MV-4-11 (cell line): ENCODE measurements around the gene POTEB.
"Not testable (repeated sequence)": the region's sequence is repeated elsewhere in the genome, so short reads cannot be mapped to it uniquely, and the experiment has no call there.

Experiments
- DNase-seq: peaks from one replicate; lab custom pipeline; 2025; lab: John Stamatoyannopoulos, UW

Gene POTEB

DNA sequence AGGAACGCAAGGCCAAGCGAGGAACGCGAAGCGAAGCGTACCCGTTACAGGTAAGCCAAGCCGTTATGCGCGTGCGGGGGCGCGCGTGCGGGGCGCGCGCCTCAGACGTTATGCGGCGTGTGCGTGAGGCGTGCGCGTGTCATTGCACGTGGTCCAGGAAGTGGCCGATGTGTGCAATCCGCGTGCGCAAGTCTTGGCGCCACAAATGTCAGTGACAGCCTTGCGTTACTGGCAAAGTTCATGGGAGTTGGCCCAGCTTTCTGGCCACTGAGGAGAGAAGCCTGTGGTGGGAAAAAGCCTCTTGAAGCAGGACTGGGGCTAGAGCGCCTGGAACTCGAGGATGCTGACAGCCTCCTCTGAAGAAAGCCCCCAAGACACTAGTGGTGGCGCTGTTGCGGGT, at the start of gene POTEB:
Gene POTEB (minus strand): TSS at position 101 of the 400 bp plus-strand sequence. CDS start 489 bp downstream, outside the sequence.
- DNase-seq, result not testable (repeated sequence)

DNA sequence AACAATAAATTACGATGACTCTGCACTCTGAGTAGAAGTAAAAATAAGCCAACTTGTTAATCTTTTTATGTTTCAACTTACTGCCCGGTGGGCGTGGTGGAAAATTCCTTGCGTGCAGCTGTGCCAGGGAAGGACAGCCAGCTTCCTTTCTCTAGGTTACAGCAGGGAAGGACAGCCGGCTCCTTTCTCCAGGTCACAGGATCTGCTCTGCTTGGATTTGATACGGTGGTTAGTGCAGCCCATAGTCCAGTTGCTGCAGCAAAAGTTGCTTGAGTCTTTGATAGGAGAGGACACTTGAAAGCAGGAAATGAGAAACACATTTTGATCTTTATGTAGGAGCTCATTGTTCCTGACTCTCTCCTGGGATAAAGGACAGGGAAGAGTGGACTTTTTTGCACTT, 13.4 kb upstream of the POTEB start:
- DNase-seq, result not testable (repeated sequence)

DNA sequence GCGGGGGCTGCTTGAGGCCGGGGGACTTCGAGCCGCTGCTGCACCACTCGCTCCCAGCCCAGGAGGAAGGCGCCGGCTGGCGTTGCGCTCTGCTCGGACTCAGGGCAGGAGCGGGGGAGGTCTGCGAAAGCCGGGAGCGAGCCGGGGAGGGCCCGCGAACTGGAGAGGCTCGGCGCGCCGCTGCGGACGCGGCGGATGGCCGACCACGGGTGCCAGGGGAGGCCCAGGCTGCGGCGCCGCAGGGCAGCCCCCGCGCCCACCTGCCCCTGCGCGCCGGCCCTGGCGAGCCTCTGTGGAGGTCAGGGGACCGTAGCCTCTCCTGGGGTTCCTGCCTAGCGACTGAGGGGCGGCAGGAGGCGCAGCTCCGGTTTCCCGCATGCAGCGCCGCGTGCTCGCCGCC, 12.0 kb upstream of the POTEB start:
- not testable (repeated sequence) for DNase-seq

DNA sequence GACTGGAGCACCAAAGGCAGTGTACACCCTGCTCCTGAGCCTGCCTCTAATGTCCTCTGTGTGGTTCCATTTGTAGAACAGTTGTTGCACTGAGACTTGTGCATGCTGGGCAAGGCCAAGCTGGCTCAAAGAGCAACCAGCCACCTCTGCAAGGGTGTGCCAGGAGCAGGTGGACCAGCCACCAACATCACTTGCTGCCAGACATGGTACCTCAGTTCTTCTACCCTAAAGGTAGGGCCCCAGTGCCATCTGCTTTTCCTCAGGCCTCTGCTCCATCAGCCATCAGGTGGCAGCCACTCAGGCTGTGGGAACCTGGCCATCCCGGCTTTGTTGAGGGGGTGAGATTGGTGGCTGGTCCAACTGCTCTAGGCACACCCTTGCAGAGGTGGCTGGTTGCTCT, 38.7 kb downstream of the POTEB start:
- not testable (repeated sequence) for DNase-seq
